HG02970 (cell line): ENCODE data around the gene TBC1D7.

Experiments
- ATAC-seq: cut with Tn5 transposase; IDR thresholded peaks from one replicate; pipeline ENCODE4 v1.9.1; 2021; ENCODE audit warnings: mild to moderate bottlenecking, moderate library complexity, moderate number of reproducible peaks; ENCODE audit not compliant: unreplicated experiment, low FRiP score

The TBC1D7 gene

GRCh38 chr6:13357551-13358075, 29.3 kb upstream of the TBC1D7 start:
- ATAC-seq: no peak

GRCh38 chr6:13355999-13356785, 27.9 kb upstream of the TBC1D7 start:
- ATAC-seq: peak; percentile 91

GRCh38 chr6:13355043-13355945, 27.0 kb upstream of the TBC1D7 start:
- ATAC-seq: peak; percentile 20

- ATAC-seq: no peak
Measured at GRCh38 chr6:13354331-13355042, 26.1 kb upstream of the TBC1D7 start.

GRCh38 chr6:13352165-13352564, 23.8 kb upstream of the TBC1D7 start:
- no peak for ATAC-seq

GRCh38 chr6:13351271-13351670, 22.9 kb upstream of the TBC1D7 start:
- ATAC-seq: no peak

GRCh38 chr6:13349811-13350506, 21.6 kb upstream of the TBC1D7 start:
- no peak for ATAC-seq

- no peak for ATAC-seq
Measured at GRCh38 chr6:13348334-13349113, 20.2 kb upstream of the TBC1D7 start.

- ATAC-seq: no peak
Measured at GRCh38 chr6:13346245-13346644, 17.9 kb upstream of the TBC1D7 start.

- ATAC-seq: no peak
Measured at GRCh38 chr6:13342414-13343019, 14.2 kb upstream of the TBC1D7 start.

- ATAC-seq: no peak
Measured at GRCh38 chr6:13339863-13340630, 11.7 kb upstream of the TBC1D7 start.

- ATAC-seq: no peak
Measured at GRCh38 chr6:13338038-13338437, 9.7 kb upstream of the TBC1D7 start.

- no peak for ATAC-seq
Measured at GRCh38 chr6:13336553-13336952, 8.2 kb upstream of the TBC1D7 start.

- ATAC-seq: no peak
Measured at GRCh38 chr6:13334953-13335352, 6.6 kb upstream of the TBC1D7 start.

- ATAC-seq: no peak
Measured at GRCh38 chr6:13332349-13332706, 4.0 kb upstream of the TBC1D7 start.

- no peak for ATAC-seq
Measured at GRCh38 chr6:13331516-13332348, 3.4 kb upstream of the TBC1D7 start.

- no peak for ATAC-seq
Measured at GRCh38 chr6:13328875-13329183, 492 bp upstream of the TBC1D7 start.

- no peak for ATAC-seq
Measured at GRCh38 chr6:13327691-13328075, 654 bp downstream of the TBC1D7 start.
